PC-3 (cell line): ENCODE results near the gene RASSF5. TPM values are rescaled to one million over a fixed set of nuclear protein-coding genes. Genes with fewer than 3 reads are reported as not detected.

Experiments
- ATAC-seq: fragments of 200-7000 bp; cut with Tn5 transposase; 2 replicates; pipeline ENCODE4 v1.9.1; 2020; ENCODE audit warnings: mild to moderate bottlenecking, moderate library complexity
- BruUV-seq: library from RNA; stranded (reverse); fragments of 400-500 nt; replicated peaks from 2 replicates; lab custom pipeline; 2021; lab: Mats Ljungman, UMichigan
- CTCF ChIA-PET: fragments of 300-600 bp; sonication (Branson Sonifier 250); formaldehyde crosslinking; loops from one replicate; lab custom pipeline; 2022; ENCODE audit warnings: antibody characterized with exemption; lab: Charles Lee
- POLR2A ChIA-PET: fragments of 300-600 bp; sonication (Branson Sonifier 250); formaldehyde crosslinking; loops from one replicate; lab custom pipeline; 2022; ENCODE audit warnings: antibody characterized with exemption; ENCODE audit not compliant: unreplicated experiment; lab: Charles Lee
- DNase-seq: peaks from one replicate; pipeline ENCODE4 v3.0.0-alpha.2; 2015
- H2AFZ ChIP-seq: fragments of 300-600 bp; sonication (generic); 2 replicates; pipeline ENCODE4 v1.6.0; 2016; ENCODE audit warnings: antibody characterized with exemption, low read length
- H3F3A ChIP-seq: fragments of 300-600 bp; sonication (generic); one replicate; pipeline ENCODE4 v1.6.0; 2017; ENCODE audit warnings: antibody characterized with exemption, low read length, control low read depth, mild to moderate bottlenecking; ENCODE audit not compliant: unreplicated experiment
- H3K27ac ChIP-seq: fragments of 300-600 bp; sonication (generic); 2 replicates; pipeline ENCODE4 v1.5.1; 2016; ENCODE audit warnings: mild to moderate bottlenecking, low read length
- H3K27me3 ChIP-seq: fragments of 300-600 bp; sonication (generic); 2 replicates; pipeline ENCODE4 v1.6.1; 2016; ENCODE audit warnings: low read length, mixed read lengths
- H3K36me3 ChIP-seq: fragments of 300-600 bp; sonication (generic); 2 replicates; pipeline ENCODE4 v1.6.1; 2016; ENCODE audit warnings: low read depth, mixed run types, low read length, mixed read lengths
- H3K4me1 ChIP-seq: fragments of 300-600 bp; sonication (generic); 2 replicates; pipeline ENCODE4 v1.5.1; 2016; ENCODE audit warnings: low read length; ENCODE audit not compliant: insufficient read depth
- H3K4me2 ChIP-seq: fragments of 300-600 bp; sonication (generic); 2 replicates; pipeline ENCODE4 v1.6.0; 2016; ENCODE audit warnings: low read length
- H3K4me3 ChIP-seq: fragments of 300-600 bp; sonication (generic); 2 replicates; pipeline ENCODE4 v1.5.1; 2016; ENCODE audit warnings: mild to moderate bottlenecking, low read length, mixed read lengths
- H3K79me2 ChIP-seq: fragments of 300-600 bp; sonication (generic); 2 replicates; pipeline ENCODE4 v1.6.1; 2017; ENCODE audit warnings: low read length, mixed read lengths
- H3K9ac ChIP-seq: fragments of 300-600 bp; sonication (generic); 2 replicates; pipeline ENCODE4 v1.6.0; 2016; ENCODE audit warnings: mild to moderate bottlenecking, low read length
- H3K9me2 ChIP-seq: fragments of 300-600 bp; sonication (generic); replicated peaks from 2 replicates; pipeline ENCODE4 v1.6.1; 2016; ENCODE audit warnings: mixed run types, low read length, mixed read lengths
- H3K9me3 ChIP-seq: fragments of 300-600 bp; sonication (generic); 2 replicates; pipeline ENCODE4 v1.6.1; 2016; ENCODE audit warnings: low read length, mixed read lengths
- H4K20me1 ChIP-seq: fragments of 300-600 bp; sonication (generic); 2 replicates; pipeline ENCODE4 v1.6.1; 2016; ENCODE audit warnings: low read length, mixed read lengths
- CTCF ChIP-seq: fragments of 300-600 bp; sonication (generic); conservative IDR thresholded peaks from 2 replicates; pipeline ENCODE4 v1.5.1; 2017; ENCODE audit warnings: antibody characterized with exemption, low read depth, mild to moderate bottlenecking, low read length
- EZH2 ChIP-seq: fragments of 300-600 bp; sonication (generic); IDR thresholded peaks from one replicate; pipeline ENCODE4 v1.6.1; 2017; ENCODE audit warnings: antibody characterized with exemption, mild to moderate bottlenecking, low read length; ENCODE audit not compliant: unreplicated experiment
- EZH2phosphoT487 ChIP-seq: fragments of 300-600 bp; sonication (generic); IDR thresholded peaks from 2 replicates; pipeline ENCODE4 v1.6.1; 2018; ENCODE audit warnings: mild to moderate bottlenecking, antibody characterized with exemption, low read length, borderline replicate concordance
- intact Hi-C: fragments of 100-400 bp; cut with micrococcal nuclease; formaldehyde crosslinking; loops from 2 replicates; pipeline ENCODE4 v1.9.0; 2023
- total RNA-seq: library from RNA; depleted of rRNA; stranded (reverse); fragments of >200 nt; gene quantifications from 2 replicates; pipeline ENCODE4 v1.2.3, GENCODE V29; 2014

Gene RASSF5
- total RNA-seq, 1 experiment from 2014 or later, result 15.5 TPM

GRCh38 chr1:206540044-206540780, 32.9 kb downstream of the RASSF5 start:
- Histone ChIP-seq H3K4me1 (0 out of 2 replicates have a peak, but pooled peaks cover 8% of the 10 kb centered on the region), H3K27me3 (no peaks in the 10 kb centered on the region), H2AFZ (no peak overlapping the region), H3K79me2 (no peaks in the 10 kb centered on the region), H3K27ac (no peak overlapping the region), H3K9me2 (no peaks in the 10 kb centered on the region), H3K9me3 (no peaks in the 10 kb centered on the region), H3K4me2 (no peak overlapping the region), H3K36me3 (no peaks in the 10 kb centered on the region), H3F3A (no peaks in the 10 kb centered on the region), H4K20me1 (no peaks in the 10 kb centered on the region), H3K9ac (no peak overlapping the region), H3K4me3 (no peak overlapping the region)
- BruUV-seq, result no TSS peak
- TF ChIP-seq CTCF (no peak), EZH2 (no peak), EZH2phosphoT487 (no peak)
- ChIA-PET CTCF (interaction anchor here (0.6 to 1.0 kb wide), 3 partner anchors 33 to 61 kb away, joined by 3 read pairs; partner anchors contain the start of gene RASSF5), POLR2A (interaction anchor here (0.6 kb wide), 2 partner anchors 492 to 514 kb away, joined by 3 to 5 read pairs; partner anchors contain the start of gene C1orf116)
- intact Hi-C loops, result loop anchor here (2.0 kb wide), 2 partner anchors 35 to 49 kb away; no protein-coding TSS in a partner anchor
- ATAC-seq (peak; percentile 91), DNase-seq (peak; percentile 44)

GRCh38 chr1:206541236-206541833, 34.0 kb downstream of the RASSF5 start:
- no peak overlapping the region for H3K4me3 ChIP-seq
- ChIA-PET POLR2A (interaction anchor here (0.6 kb wide), 1 partner anchor 491 kb away, joined by 3 read pairs; the partner anchor contains the start of gene C1orf116), CTCF (interaction anchor here (0.9 to 1.0 kb wide), 2 partner anchors 35 to 62 kb away, joined by 3 read pairs; no protein-coding TSS in a partner anchor)
- DNase-seq, result no peak
- no TSS peak for BruUV-seq
- intact Hi-C loops, result loop anchor here (2.0 kb wide), 2 partner anchors 37 to 51 kb away; no protein-coding TSS in a partner anchor
- H2AFZ ChIP-seq, result no peak overlapping the region
- no peak for TF ChIP-seq EZH2
- no peak for TF ChIP-seq CTCF
- no peak for TF ChIP-seq EZH2phosphoT487
- no peak overlapping the region for H3K9ac ChIP-seq
- no peaks in the 10 kb centered on the region for H3F3A ChIP-seq
- H3K4me2 ChIP-seq, result no peak overlapping the region
- H3K79me2 ChIP-seq, result no peaks in the 10 kb centered on the region
- ATAC-seq, result no peak
- H3K9me3 ChIP-seq, result no peaks in the 10 kb centered on the region
- no peak overlapping the region for H3K27ac ChIP-seq
- H4K20me1 ChIP-seq, result no peaks in the 10 kb centered on the region
- H3K4me1 ChIP-seq, result 0 out of 2 replicates have a peak, but pooled peaks cover 8% of the 10 kb centered on the region
- no peaks in the 10 kb centered on the region for H3K36me3 ChIP-seq
- H3K9me2 ChIP-seq, result no peaks in the 10 kb centered on the region
- H3K27me3 ChIP-seq, result no peaks in the 10 kb centered on the region
